Brain microvascular endothelial cell (primary cell): Measurements from ENCODE around the gene CSMD2.

ENCODE experiments used
- DNase-seq: peaks from one replicate; pipeline ENCODE4 v3.0.0-alpha.2; 2020
- H3K27ac ChIP-seq: fragments of 250-450 bp; sonication (Bioruptor Pico); 2 replicates; pipeline ENCODE4 v1.5.1; 2020; ENCODE audit warnings: mild to moderate bottlenecking, moderate library complexity
- H3K27me3 ChIP-seq: fragments of 250-450 bp; sonication (Bioruptor Pico); replicated peaks from 2 replicates; pipeline ENCODE4 v1.5.1; 2020; ENCODE audit warnings: mild to moderate bottlenecking
- H3K36me3 ChIP-seq: fragments of 250-450 bp; sonication (Bioruptor Pico); replicated peaks from 2 replicates; pipeline ENCODE4 v1.5.1; 2020; ENCODE audit warnings: mild to moderate bottlenecking
- H3K4me3 ChIP-seq: 2 replicates; pipeline ENCODE4 v1.5.1; 2011; ENCODE audit warnings: low read depth, mild to moderate bottlenecking, control low read depth, low read length, moderate library complexity
- CTCF ChIP-seq: IDR thresholded peaks from 2 replicates; pipeline ENCODE4 v1.5.1; 2011; ENCODE audit warnings: low read depth, mild to moderate bottlenecking, moderate library complexity, low read length, control low read depth, inconsistent platforms; ENCODE audit errors: missing control alignments
- in situ Hi-C: cut with HindIII; loops from 2 replicates; pipeline ENCODE4 v1.10.0; 2017; ENCODE audit warnings: low sequenced_read_pairs, low pct_ligation_motif_present

CSMD2 gene

GRCh38 chr1:34127006-34128000 lies 37.7 kb downstream of the CSMD2 start:
- in situ Hi-C loops: no loop called here
- Histone ChIP-seq H3K27ac (no peak overlapping the region), H3K27me3 (no peaks in the 10 kb centered on the region), H3K36me3 (no peaks in the 10 kb centered on the region), H3K4me3 (no peak overlapping the region)
- no peak for TF ChIP-seq CTCF
- DNase-seq: no peak

- H3K27me3 ChIP-seq: no peaks in the 10 kb centered on the region
- no peak for TF ChIP-seq CTCF
- H3K27ac ChIP-seq: no peak overlapping the region
- no peak for DNase-seq
- H3K4me3 ChIP-seq: no peak overlapping the region
- in situ Hi-C loops: no loop called here
- no peaks in the 10 kb centered on the region for H3K36me3 ChIP-seq
Measured at GRCh38 chr1:34126486-34126885, 38.5 kb downstream of the CSMD2 start.

GRCh38 chr1:34125721-34126380 lies 39.2 kb downstream of the CSMD2 start:
- Histone ChIP-seq H3K27ac (no peak overlapping the region), H3K36me3 (no peaks in the 10 kb centered on the region), H3K27me3 (no peaks in the 10 kb centered on the region), H3K4me3 (no peak overlapping the region)
- DNase-seq: no peak
- TF ChIP-seq CTCF: no peak
- in situ Hi-C loops: no loop called here

- Histone ChIP-seq H3K4me3 (no peak overlapping the region), H3K36me3 (no peaks in the 10 kb centered on the region), H3K27ac (no peak overlapping the region), H3K27me3 (no peaks in the 10 kb centered on the region)
- in situ Hi-C loops: no loop called here
- DNase-seq: no peak
- TF ChIP-seq CTCF: no peak
Measured at GRCh38 chr1:34122080-34122932, 42.7 kb downstream of the CSMD2 start.

GRCh38 chr1:34115233-34115632 lies 49.8 kb downstream of the CSMD2 start:
- no peak for TF ChIP-seq CTCF
- Histone ChIP-seq H3K27ac (no peak overlapping the region), H3K4me3 (no peak overlapping the region), H3K36me3 (no peaks in the 10 kb centered on the region), H3K27me3 (no peaks in the 10 kb centered on the region)
- in situ Hi-C loops: no loop called here
- no peak for DNase-seq
